ENCODE results near the gene GOLGA5. TPM values are rescaled to one million over a fixed set of nuclear protein-coding genes. Genes with fewer than 3 reads are reported as not detected.

GOLGA5 gene
- total RNA-seq: 42.9 and 49.0 TPM in 2 replicates

GRCh38 chr14:92793709-92794546 lies at the start of gene GOLGA5:
Gene GOLGA5, plus strand, starts transcription at chr14:92794305. Its CDS starts 3,133 bp downstream, at chr14:92797438.

GRCh38 chr14:92748259-92749016 lies 45.7 kb upstream of the GOLGA5 start, which contains the start of gene LGMN:
Gene LGMN, minus strand, starts transcription at chr14:92748627. Its CDS starts 15,841 bp downstream, at chr14:92732786.

Other genes with a start within 250 kb of the GOLGA5 start
- gene LGMN, start 45.7 kb upstream of the GOLGA5 start, total RNA-seq: 127 and 137 TPM in 2 replicates
- 0.87 TPM in 1 of 2 replicates, not detected in the other for gene CHGA, start 128.8 kb downstream of the GOLGA5 start, total RNA-seq

Data from cardiac ventricle fibroblast (primary cell).